ENCODE data around the gene KIF19. TPM values are rescaled to one million over a fixed set of nuclear protein-coding genes. Genes with fewer than 3 reads are reported as not detected.

KIF19 gene
- total and polyA plus RNA-seq, 10 of the 15 experiments (the other 5 are each of a cell fraction or from before 2014, with no cell fraction given), result 0.06 to 0.07 TPM; not detected in 8

GRCh38 chr17:74368341-74369081 is 42.5 kb downstream of the KIF19 start:
- Histone ChIP-seq H4K20me1 (ENCODE audit: control insufficient read depth, insufficient read depth) (no peaks in the 10 kb centered on the region), H3K27me3 (replicated peaks in 1 of 2; ENCODE audit: control insufficient read depth in 2 of 2, insufficient read depth in 2 of 2, low read length in 1 of 2) (no peaks in the 10 kb centered on the region; a peak in 2 of 4 replicates), H3K9me3 (replicated peaks; ENCODE audit: control insufficient read depth, insufficient read depth, low read length) (no peaks in the 10 kb centered on the region), H3K79me2 (ENCODE audit: control insufficient read depth, insufficient read depth, low read length) (no peaks in the 10 kb centered on the region), H3K27ac (ENCODE audit: control insufficient read depth, insufficient read depth) (no peak overlapping the region), H3K4me3 (no peak overlapping the region), H3K36me3 (ENCODE audit: control insufficient read depth in 2 of 2, insufficient read depth in 2 of 2, low read length in 1 of 2) (no peaks in the 10 kb centered on the region), H3K4me1 (ENCODE audit: control insufficient read depth, insufficient read depth, low read length) (peaks cover 7% of the 10 kb centered on the region), H3K4me2 (ENCODE audit: control insufficient read depth, insufficient read depth) (no peak overlapping the region), H3K9ac (ENCODE audit: control insufficient read depth, insufficient read depth, low read length) (no peak overlapping the region), H2AFZ (ENCODE audit: control insufficient read depth, low read depth, low read length) (no peak overlapping the region)
- ChIA-PET POLR2A (interaction anchor here (0.6 to 1.2 kb wide), 3 partner anchors 38 to 342 kb away, joined by 3 read pairs; no protein-coding TSS in a partner anchor), CTCF (interaction anchor here (0.5 to 6.9 kb wide), 54 partner anchors 9 to 370 kb away, joined by 3 to 114 read pairs (median 4); partner anchors contain the start of genes CD300A and CD300LB), RAD21 (ENCODE audit: unreplicated experiment) (interaction anchor here (0.5 to 6.1 kb wide), 22 partner anchors 9 to 281 kb away, joined by 3 to 83 read pairs (median 4); partner anchors contain the start of gene CD300LB), SMC1A (ENCODE audit: uncharacterized antibody, unreplicated experiment) (interaction anchor here (1.0 to 5.8 kb wide), 18 partner anchors 11 to 267 kb away, joined by 3 to 47 read pairs (median 4); partner anchors contain the start of gene CD300LB)
- ATAC-seq (peak; percentile 93), DNase-seq (ENCODE audit: low read depth, low spot score) (no peak), FAIRE-seq (no peak)
- intact Hi-C loops (cut with micrococcal nuclease; ENCODE audit: unreplicated experiment), result loop anchor here (1.0 to 2.0 kb wide), 4 partner anchors 88 to 234 kb away; no protein-coding TSS in a partner anchor
- BruUV-seq (replicated peaks), result no TSS peak
- in situ Hi-C loops (cut with MboI), result no loop called here
- 0% methylated on average over 14 of the region's 14 CpGs for WGBS (ENCODE audit: insufficient coverage, insufficient replicate concordance, low lambda C conversion rate, missing lambda C conversion rate)
- TF ChIP-seq IKZF1 (conservative IDR thresholded peaks at IDR 0.05) (peak; percentile 51; the same call in 1 of the 2 replicates), SMARCA5 (IDR thresholded peaks at IDR 0.05) (0 out of 2 replicates have a peak, but pooled peaks have one; percentile 13), EGR1 (IDR thresholded peaks at IDR 0.05; ENCODE audit: borderline replicate concordance in 1 of 2, low read depth in 2 of 2, low read length in 2 of 2) (no peak), ZNF274 (IDR thresholded peaks at IDR 0.05; ENCODE audit: insufficient read depth, insufficient read length) (no peak), RAD21 (IDR thresholded peaks at IDR 0.05; ENCODE audit: insufficient read depth, low read depth, low read length) (peak; percentile 73), WRNIP1 (IDR thresholded peaks at IDR 0.05; ENCODE audit: borderline replicate concordance, low read depth, low read length) (no peak), JUND (IDR thresholded peaks at IDR 0.05; ENCODE audit: low read depth, low read length) (no peak), GATAD2B (conservative IDR thresholded peaks at IDR 0.05; ENCODE audit: low read depth) (no peak), EP300 (IDR thresholded peaks at IDR 0.05; ENCODE audit: borderline replicate concordance in 1 of 2, control insufficient read depth in 1 of 2, low read depth in 2 of 2, low read length in 2 of 2) (no peak), YY1 (IDR thresholded peaks at IDR 0.05; ENCODE audit: low read depth, low read length) (peak; percentile 69; the same call in 1 of the 2 replicates), E4F1 (IDR thresholded peaks at IDR 0.05; ENCODE audit: borderline replicate concordance, partially characterized antibody) (no peak), HDGF (IDR thresholded peaks at IDR 0.05) (no peak), KDM1A (IDR thresholded peaks at IDR 0.05; ENCODE audit: borderline replicate concordance) (no peak), BHLHE40 (IDR thresholded peaks at IDR 0.05; ENCODE audit: borderline replicate concordance in 1 of 2, low read depth in 2 of 2, low read length in 1 of 2) (no peak), IKZF2 (IDR thresholded peaks at IDR 0.05) (0 out of 4 replicates have a peak, but pooled peaks of 1 of the 2 experiments have one; percentile 12)
- TF ChIP-seq, protein P1, sequence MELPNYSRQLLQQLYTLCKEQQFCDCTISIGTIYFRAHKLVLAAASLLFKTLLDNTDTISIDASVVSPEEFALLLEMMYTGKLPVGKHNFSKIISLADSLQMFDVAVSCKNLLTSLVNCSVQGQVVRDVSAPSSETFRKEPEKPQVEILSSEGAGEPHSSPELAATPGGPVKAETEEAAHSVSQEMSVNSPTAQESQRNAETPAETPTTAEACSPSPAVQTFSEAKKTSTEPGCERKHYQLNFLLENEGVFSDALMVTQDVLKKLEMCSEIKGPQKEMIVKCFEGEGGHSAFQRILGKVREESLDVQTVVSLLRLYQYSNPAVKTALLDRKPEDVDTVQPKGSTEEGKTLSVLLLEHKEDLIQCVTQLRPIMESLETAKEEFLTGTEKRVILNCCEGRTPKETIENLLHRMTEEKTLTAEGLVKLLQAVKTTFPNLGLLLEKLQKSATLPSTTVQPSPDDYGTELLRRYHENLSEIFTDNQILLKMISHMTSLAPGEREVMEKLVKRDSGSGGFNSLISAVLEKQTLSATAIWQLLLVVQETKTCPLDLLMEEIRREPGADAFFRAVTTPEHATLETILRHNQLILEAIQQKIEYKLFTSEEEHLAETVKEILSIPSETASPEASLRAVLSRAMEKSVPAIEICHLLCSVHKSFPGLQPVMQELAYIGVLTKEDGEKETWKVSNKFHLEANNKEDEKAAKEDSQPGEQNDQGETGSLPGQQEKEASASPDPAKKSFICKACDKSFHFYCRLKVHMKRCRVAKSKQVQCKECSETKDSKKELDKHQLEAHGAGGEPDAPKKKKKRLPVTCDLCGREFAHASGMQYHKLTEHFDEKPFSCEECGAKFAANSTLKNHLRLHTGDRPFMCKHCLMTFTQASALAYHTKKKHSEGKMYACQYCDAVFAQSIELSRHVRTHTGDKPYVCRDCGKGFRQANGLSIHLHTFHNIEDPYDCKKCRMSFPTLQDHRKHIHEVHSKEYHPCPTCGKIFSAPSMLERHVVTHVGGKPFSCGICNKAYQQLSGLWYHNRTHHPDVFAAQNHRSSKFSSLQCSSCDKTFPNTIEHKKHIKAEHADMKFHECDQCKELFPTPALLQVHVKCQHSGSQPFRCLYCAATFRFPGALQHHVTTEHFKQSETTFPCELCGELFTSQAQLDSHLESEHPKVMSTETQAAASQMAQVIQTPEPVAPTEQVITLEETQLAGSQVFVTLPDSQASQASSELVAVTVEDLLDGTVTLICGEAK (IDR thresholded peaks at IDR 0.05; ENCODE audit: borderline replicate concordance), result no peak
